HepG2 (cell line): Measurements from ENCODE around the gene DND1. TPM values are rescaled to one million over a fixed set of nuclear protein-coding genes. Genes with fewer than 3 reads are reported as not detected.

Source experiments
- DMAP1 ChIP-seq: IDR thresholded peaks from 2 replicates; pipeline ENCODE4 v1.6.1; 2016
- HES4 ChIP-seq: sonication (generic); formaldehyde crosslinking; IDR thresholded peaks from 2 replicates; pipeline ENCODE4 v1.9.0; 2021; ENCODE audit warnings: mild to moderate bottlenecking, missing genetic modification reagents, borderline replicate concordance
- KAT7 ChIP-seq: IDR thresholded peaks from 2 replicates; pipeline ENCODE4 v1.6.1; 2018; ENCODE audit warnings: borderline replicate concordance, missing compliant biosample characterization
- KLF16 ChIP-seq, 2 experiments: sonication (generic) in 1 of 2; formaldehyde crosslinking in 1 of 2; IDR thresholded peaks; 2 replicates each; pipeline versions ENCODE4 v1.6.1 to v1.8.0; 2016 to 2023; ENCODE audit warnings: missing genetic modification reagents in 2 of 2, missing compliant biosample characterization in 1 of 2
- KMT2A ChIP-seq: sonication (generic); formaldehyde crosslinking; IDR thresholded peaks from 2 replicates; pipeline ENCODE4 v1.4.0; 2020; ENCODE audit warnings: missing genetic modification reagents
- NFKBIZ ChIP-seq: IDR thresholded peaks from 2 replicates; pipeline ENCODE4 v1.6.1; 2018; ENCODE audit warnings: missing genetic modification reagents, missing compliant biosample characterization
- RBFOX2 ChIP-seq: fragments of 200-400 bp; formaldehyde crosslinking; IDR thresholded peaks from 2 replicates; pipeline ENCODE4 v1.6.1; 2017; ENCODE audit warnings: low read depth, mild to moderate bottlenecking, low read length
- SATB2 ChIP-seq: sonication (generic); formaldehyde crosslinking; IDR thresholded peaks from 2 replicates; pipeline ENCODE4 v1.5.0; 2020; ENCODE audit warnings: missing genetic modification reagents
- SMAD1 ChIP-seq: sonication (generic); formaldehyde crosslinking; IDR thresholded peaks from 2 replicates; pipeline ENCODE4 v1.4.0; 2020; ENCODE audit warnings: missing genetic modification reagents, low read depth, mild to moderate bottlenecking, borderline replicate concordance
- SRSF1 ChIP-seq: fragments of 200-400 bp; formaldehyde crosslinking; optimal IDR thresholded peaks from 2 replicates; pipeline ENCODE3; 2017; ENCODE audit warnings: mild to moderate bottlenecking, low read depth, low read length, moderate library complexity
- XBP1 ChIP-seq: sonication (generic); formaldehyde crosslinking; IDR thresholded peaks from 2 replicates; pipeline ENCODE4 v1.5.0; 2020; ENCODE audit warnings: missing genetic modification reagents
- ZBTB20 ChIP-seq: sonication (generic); formaldehyde crosslinking; IDR thresholded peaks from 2 replicates; pipeline ENCODE4 v1.8.1; 2023; ENCODE audit warnings: missing genetic modification reagents, low read depth, mild to moderate bottlenecking, borderline replicate concordance
- ZNF12 ChIP-seq: sonication (generic); formaldehyde crosslinking; IDR thresholded peaks from 2 replicates; pipeline ENCODE4 v1.5.0; 2020; ENCODE audit warnings: missing genetic modification reagents
- ZNF160 ChIP-seq: sonication (generic); formaldehyde crosslinking; IDR thresholded peaks from 2 replicates; pipeline ENCODE4 v1.8.0; 2022; ENCODE audit warnings: mild to moderate bottlenecking, inconsistent platforms, missing genetic modification reagents
- ZNF333 ChIP-seq: sonication (generic); formaldehyde crosslinking; IDR thresholded peaks from 2 replicates; pipeline ENCODE4 v1.4.0; 2020; ENCODE audit warnings: mild to moderate bottlenecking, missing genetic modification reagents, borderline replicate concordance
- ZNF350 ChIP-seq: sonication (generic); formaldehyde crosslinking; IDR thresholded peaks from 2 replicates; pipeline ENCODE4 v1.4.0; 2020; ENCODE audit warnings: mild to moderate bottlenecking, low read depth, missing genetic modification reagents, borderline replicate concordance
- ZNF546 ChIP-seq: sonication (generic); formaldehyde crosslinking; conservative IDR thresholded peaks from 2 replicates; pipeline ENCODE4 v1.8.1; 2023; ENCODE audit warnings: mild to moderate bottlenecking, missing genetic modification reagents
- ZNF619 ChIP-seq: sonication (generic); formaldehyde crosslinking; IDR thresholded peaks from 2 replicates; pipeline ENCODE4 v1.4.0; 2020; ENCODE audit warnings: mild to moderate bottlenecking, missing genetic modification reagents
- polyA plus RNA-seq, 8 experiments: library from polyadenylated mRNA; depleted of rRNA in 3 of 8; stranded (reverse) in 7 of 8; unstranded in 1 of 8; fragments of >200 nt; fragmentation: Illumina TruSeq in 4 of 8; extraction: Trizol in 4 of 8; gene quantifications; 2 replicates each; pipeline versions ENCODE4 v1.2.1 to v1.2.3, GENCODE V29; 2011 to 2016; ENCODE audit warnings: low read depth in 4 of 8, missing spikeins in 1 of 8, mixed read lengths in 1 of 8; ENCODE audit not compliant: insufficient read depth in 1 of 8
- total RNA-seq, 5 experiments: library from RNA; depleted of rRNA; stranded (reverse); fragments of >200 nt; fragmentation: Illumina TruSeq; extraction: Trizol; gene quantifications; 2 replicates each; pipeline ENCODE4 v1.2.3, GENCODE V29; 2016; ENCODE audit warnings: low read depth in 1 of 5
- TF ChIP-seq, protein P1 (sequence below): IDR thresholded peaks from 2 replicates; pipeline ENCODE4 v1.6.1; 2018; ENCODE audit warnings: missing genetic modification reagents
- TF ChIP-seq, protein P2 (sequence below), 2 experiments: sonication (generic) in 1 of 2; formaldehyde crosslinking in 1 of 2; IDR thresholded peaks; 2 replicates each; pipeline versions ENCODE4 v1.4.0 to v1.6.1; 2018 to 2020; ENCODE audit warnings: missing genetic modification reagents in 2 of 2, borderline replicate concordance in 1 of 2, low read depth in 1 of 2, mild to moderate bottlenecking in 1 of 2, missing biosample characterization in 1 of 2
- TF ChIP-seq, protein P3 (sequence below): sonication (generic); formaldehyde crosslinking; IDR thresholded peaks from 2 replicates; pipeline ENCODE4 v1.5.0; 2020; ENCODE audit warnings: mild to moderate bottlenecking, missing genetic modification reagents
- TF ChIP-seq, protein P4 (sequence below): sonication (generic); formaldehyde crosslinking; IDR thresholded peaks from 2 replicates; pipeline ENCODE4 v1.5.1; 2020; ENCODE audit warnings: mild to moderate bottlenecking, moderate library complexity, missing genetic modification reagents

The DND1 gene
- total and polyA plus RNA-seq, 2 of the 13 experiments (the other 11 are each of a cell fraction or from before 2014, with no cell fraction given): 0.48 to 0.55 TPM

DNA sequence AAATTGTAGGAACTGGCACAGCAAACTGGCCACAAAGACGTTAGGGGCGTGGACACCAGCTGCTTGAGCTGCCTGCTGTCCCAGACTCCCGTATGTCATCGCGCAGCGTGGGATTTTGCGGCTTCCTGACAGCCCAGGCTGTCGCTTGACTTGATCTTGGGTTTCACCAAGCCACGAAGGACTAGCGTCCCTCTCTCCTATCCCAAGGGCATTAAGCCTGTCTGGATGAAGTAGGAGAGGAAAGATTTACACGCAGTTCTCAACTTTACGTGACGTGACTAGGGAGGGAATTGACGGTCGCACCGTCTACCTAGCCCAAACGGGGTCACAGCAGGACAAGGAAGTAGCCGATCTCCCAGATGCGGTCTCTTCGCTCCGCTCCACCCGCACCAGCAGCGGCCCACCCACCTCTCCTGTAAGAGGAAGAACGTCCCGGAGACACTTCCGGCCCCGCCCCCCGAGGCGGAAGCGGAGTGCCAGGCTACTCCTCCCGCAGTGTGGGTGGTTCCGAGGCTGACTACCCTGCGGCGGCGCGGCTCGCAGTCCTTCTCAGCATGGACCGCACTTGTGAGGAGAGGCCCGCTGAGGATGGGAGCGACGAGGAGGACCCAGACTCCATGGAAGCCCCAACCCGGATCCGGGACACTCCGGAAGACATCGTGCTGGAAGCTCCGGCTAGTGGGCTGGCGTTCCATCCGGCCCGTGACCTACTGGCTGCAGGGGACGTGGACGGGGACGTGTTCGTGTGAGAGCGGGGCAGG lies 8.8 kb downstream of the DND1 start, which contains the start of gene WDR55 (continued):
- TF ChIP-seq, protein P1, sequence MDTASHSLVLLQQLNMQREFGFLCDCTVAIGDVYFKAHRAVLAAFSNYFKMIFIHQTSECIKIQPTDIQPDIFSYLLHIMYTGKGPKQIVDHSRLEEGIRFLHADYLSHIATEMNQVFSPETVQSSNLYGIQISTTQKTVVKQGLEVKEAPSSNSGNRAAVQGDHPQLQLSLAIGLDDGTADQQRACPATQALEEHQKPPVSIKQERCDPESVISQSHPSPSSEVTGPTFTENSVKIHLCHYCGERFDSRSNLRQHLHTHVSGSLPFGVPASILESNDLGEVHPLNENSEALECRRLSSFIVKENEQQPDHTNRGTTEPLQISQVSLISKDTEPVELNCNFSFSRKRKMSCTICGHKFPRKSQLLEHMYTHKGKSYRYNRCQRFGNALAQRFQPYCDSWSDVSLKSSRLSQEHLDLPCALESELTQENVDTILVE: peak; percentile 48; the same call in 1 of the 2 replicates
- TF ChIP-seq ZBTB20 (CRISPR knock-in tag): 0 out of 2 replicates have a peak, but pooled peaks have one; percentile 21
- 0 out of 2 replicates have a peak, but pooled peaks have one; percentile 34 for TF ChIP-seq KAT7 (CRISPR knock-in tag)
- TF ChIP-seq KLF16 (CRISPR knock-in tag; IDR thresholded peaks at IDR 0.05): peak in 1 of 2 experiments; percentile 97; a peak in 2 of 4 replicates
- TF ChIP-seq XBP1 (CRISPR knock-in tag): no peak
- TF ChIP-seq NFKBIZ (CRISPR knock-in tag): peak; percentile 75; the same call in 1 of the 2 replicates
- TF ChIP-seq HES4 (CRISPR knock-in tag): peak; percentile 66
- TF ChIP-seq ZNF350 (CRISPR knock-in tag): peak; percentile 77
- no peak for TF ChIP-seq SATB2
- TF ChIP-seq ZNF160 (CRISPR knock-in tag): 0 out of 2 replicates have a peak, but pooled peaks have one; percentile 51
- peak; percentile 54; the same call in 1 of the 2 replicates for TF ChIP-seq ZNF333 (CRISPR knock-in tag)
- TF ChIP-seq, protein P2, sequence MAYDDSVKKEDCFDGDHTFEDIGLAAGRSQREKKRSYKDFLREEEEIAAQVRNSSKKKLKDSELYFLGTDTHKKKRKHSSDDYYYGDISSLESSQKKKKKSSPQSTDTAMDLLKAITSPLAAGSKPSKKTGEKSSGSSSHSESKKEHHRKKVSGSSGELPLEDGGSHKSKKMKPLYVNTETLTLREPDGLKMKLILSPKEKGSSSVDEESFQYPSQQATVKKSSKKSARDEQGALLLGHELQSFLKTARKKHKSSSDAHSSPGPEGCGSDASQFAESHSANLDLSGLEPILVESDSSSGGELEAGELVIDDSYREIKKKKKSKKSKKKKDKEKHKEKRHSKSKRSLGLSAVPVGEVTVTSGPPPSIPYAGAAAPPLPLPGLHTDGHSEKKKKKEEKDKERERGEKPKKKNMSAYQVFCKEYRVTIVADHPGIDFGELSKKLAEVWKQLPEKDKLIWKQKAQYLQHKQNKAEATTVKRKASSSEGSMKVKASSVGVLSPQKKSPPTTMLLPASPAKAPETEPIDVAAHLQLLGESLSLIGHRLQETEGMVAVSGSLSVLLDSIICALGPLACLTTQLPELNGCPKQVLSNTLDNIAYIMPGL (CRISPR knock-in tag; IDR thresholded peaks at IDR 0.05; ENCODE audit: borderline replicate concordance in 1 of 2, low read depth in 1 of 2): peak; percentile 83 to 88
- TF ChIP-seq ZNF546 (CRISPR knock-in tag): 0 out of 2 replicates have a peak, but pooled peaks have one; percentile 9
- peak; percentile 91 for TF ChIP-seq RBFOX2
- peak; percentile 82 for TF ChIP-seq SRSF1
- TF ChIP-seq, protein P3, sequence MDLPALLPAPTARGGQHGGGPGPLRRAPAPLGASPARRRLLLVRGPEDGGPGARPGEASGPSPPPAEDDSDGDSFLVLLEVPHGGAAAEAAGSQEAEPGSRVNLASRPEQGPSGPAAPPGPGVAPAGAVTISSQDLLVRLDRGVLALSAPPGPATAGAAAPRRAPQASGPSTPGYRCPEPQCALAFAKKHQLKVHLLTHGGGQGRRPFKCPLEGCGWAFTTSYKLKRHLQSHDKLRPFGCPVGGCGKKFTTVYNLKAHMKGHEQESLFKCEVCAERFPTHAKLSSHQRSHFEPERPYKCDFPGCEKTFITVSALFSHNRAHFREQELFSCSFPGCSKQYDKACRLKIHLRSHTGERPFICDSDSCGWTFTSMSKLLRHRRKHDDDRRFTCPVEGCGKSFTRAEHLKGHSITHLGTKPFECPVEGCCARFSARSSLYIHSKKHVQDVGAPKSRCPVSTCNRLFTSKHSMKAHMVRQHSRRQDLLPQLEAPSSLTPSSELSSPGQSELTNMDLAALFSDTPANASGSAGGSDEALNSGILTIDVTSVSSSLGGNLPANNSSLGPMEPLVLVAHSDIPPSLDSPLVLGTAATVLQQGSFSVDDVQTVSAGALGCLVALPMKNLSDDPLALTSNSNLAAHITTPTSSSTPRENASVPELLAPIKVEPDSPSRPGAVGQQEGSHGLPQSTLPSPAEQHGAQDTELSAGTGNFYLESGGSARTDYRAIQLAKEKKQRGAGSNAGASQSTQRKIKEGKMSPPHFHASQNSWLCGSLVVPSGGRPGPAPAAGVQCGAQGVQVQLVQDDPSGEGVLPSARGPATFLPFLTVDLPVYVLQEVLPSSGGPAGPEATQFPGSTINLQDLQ (CRISPR knock-in tag): 0 out of 2 replicates have a peak, but pooled peaks have one; percentile 51
- TF ChIP-seq, protein P4, sequence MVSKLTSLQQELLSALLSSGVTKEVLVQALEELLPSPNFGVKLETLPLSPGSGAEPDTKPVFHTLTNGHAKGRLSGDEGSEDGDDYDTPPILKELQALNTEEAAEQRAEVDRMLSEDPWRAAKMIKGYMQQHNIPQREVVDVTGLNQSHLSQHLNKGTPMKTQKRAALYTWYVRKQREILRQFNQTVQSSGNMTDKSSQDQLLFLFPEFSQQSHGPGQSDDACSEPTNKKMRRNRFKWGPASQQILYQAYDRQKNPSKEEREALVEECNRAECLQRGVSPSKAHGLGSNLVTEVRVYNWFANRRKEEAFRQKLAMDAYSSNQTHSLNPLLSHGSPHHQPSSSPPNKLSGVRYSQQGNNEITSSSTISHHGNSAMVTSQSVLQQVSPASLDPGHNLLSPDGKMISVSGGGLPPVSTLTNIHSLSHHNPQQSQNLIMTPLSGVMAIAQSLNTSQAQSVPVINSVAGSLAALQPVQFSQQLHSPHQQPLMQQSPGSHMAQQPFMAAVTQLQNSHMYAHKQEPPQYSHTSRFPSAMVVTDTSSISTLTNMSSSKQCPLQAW: peak; percentile 89; the same call in 1 of the 2 replicates
- TF ChIP-seq SMAD1 (CRISPR knock-in tag): peak; percentile 53; the same call in 1 of the 2 replicates
- peak; percentile 100 for TF ChIP-seq ZNF12 (CRISPR knock-in tag)
- peak; percentile 84 for TF ChIP-seq KMT2A (CRISPR knock-in tag)
- peak; percentile 89; the same call in 1 of the 2 replicates for TF ChIP-seq DMAP1 (CRISPR knock-in tag)
- TF ChIP-seq ZNF619 (CRISPR knock-in tag): 0 out of 2 replicates have a peak, but pooled peaks have one; percentile 22
